HFF-Myc (cell line): ENCODE data around the gene ST7.

Source experiments
- DNase-seq: peaks from one replicate; pipeline ENCODE4 v3.0.0-alpha.2; 2011; ENCODE audit warnings: low read depth; ENCODE audit errors: extremely low read depth
- H3K4me3 ChIP-seq: replicated peaks from 2 replicates; pipeline ENCODE4 v1.5.1; 2011; ENCODE audit warnings: low read depth, mild to moderate bottlenecking, control low read depth, low read length
- CTCF ChIP-seq: IDR thresholded peaks from 2 replicates; pipeline ENCODE4 v1.5.1; 2012; ENCODE audit warnings: mild to moderate bottlenecking, low read depth, low read length, control low read depth; ENCODE audit errors: missing control alignments

The ST7 gene

GRCh38 chr7:117278040-117278439, 324.7 kb downstream of the ST7 start:
- TF ChIP-seq CTCF: no peak
- DNase-seq: no peak

GRCh38 chr7:117279203-117279602, 325.9 kb downstream of the ST7 start:
- no peak for DNase-seq
- TF ChIP-seq CTCF: no peak
- no peak overlapping the region for H3K4me3 ChIP-seq

More at GRCh38 chr7:117278040-117278439, 324.7 kb downstream of the ST7 start:
- no peak overlapping the region for H3K4me3 ChIP-seq
